Measurements from ENCODE around the gene LETM1. TPM values are rescaled to one million over a fixed set of nuclear protein-coding genes. Genes with fewer than 3 reads are reported as not detected.
A peak's percentile ranks its signal among the peaks of the same experiment; 100 is the strongest.
"Not testable (repeated sequence)": the region's sequence is repeated elsewhere in the genome, so short reads cannot be mapped to it uniquely, and the experiment has no call there.

Gene LETM1
- total RNA-seq, 1 donor from 2014 or later = 16.9 TPM

GRCh38 chr4:1850276-1850675 is 5.7 kb downstream of the LETM1 start:
- H3K9me3 Mint-ChIP-seq = no peaks in the 10 kb centered on the region
- Histone ChIP-seq H3K27ac (no peak overlapping the region), H3K9me3 (ENCODE audit: low read depth) (no peaks in the 10 kb centered on the region), H3F3A (ENCODE audit: low read depth) (no peaks in the 10 kb centered on the region), H3K79me2 (ENCODE audit: low read depth) (peaks cover 42% of the 10 kb centered on the region), H2AFZ (replicated peaks) (no peak overlapping the region), H3K9ac (no peak overlapping the region), H3K4me2 (no peak overlapping the region), H3K27me3 (no peaks in the 10 kb centered on the region), H3K4me1 (no peaks in the 10 kb centered on the region), H3K4me3 (no peak overlapping the region), H4K20me1 (ENCODE audit: low read depth) (peaks cover 43% of the 10 kb centered on the region), H3K36me3 (no peaks in the 10 kb centered on the region)
- no peak overlapping the region for H3K4me3 Mint-ChIP-seq
- DNase-seq (ENCODE audit: low spot score) = no peak
- no peak for TF ChIP-seq EZH2phosphoT487 (IDR thresholded peaks at IDR 0.05)
- TF ChIP-seq CTCF (IDR thresholded peaks at IDR 0.05) = no peak
- TF ChIP-seq EZH2 (IDR thresholded peaks at IDR 0.05) = no peak
- H3K27ac Mint-ChIP-seq = peak overlapping the region; percentile 60
- H3K36me3 Mint-ChIP-seq = peaks cover 14% of the 10 kb centered on the region
- peaks cover 4% of the 10 kb centered on the region for H3K27me3 Mint-ChIP-seq (ENCODE audit: insufficient read depth, low read depth)
- H3K4me1 Mint-ChIP-seq = peaks cover 35% of the 10 kb centered on the region

- Histone ChIP-seq H4K20me1 (ENCODE audit: low read depth) (peaks cover 27% of the 10 kb centered on the region), H3K4me2 (no peak overlapping the region), H2AFZ (replicated peaks) (no peak overlapping the region), H3K27me3 (no peaks in the 10 kb centered on the region), H3K4me3 (no peak overlapping the region), H3K36me3 (no peaks in the 10 kb centered on the region), H3K79me2 (ENCODE audit: low read depth) (peaks cover 5% of the 10 kb centered on the region), H3K4me1 (no peaks in the 10 kb centered on the region), H3K9ac (no peak overlapping the region), H3K27ac (no peak overlapping the region), H3K9me3 (ENCODE audit: low read depth) (no peaks in the 10 kb centered on the region), H3F3A (ENCODE audit: low read depth) (no peaks in the 10 kb centered on the region)
- TF ChIP-seq EZH2 (IDR thresholded peaks at IDR 0.05) (no peak), EZH2phosphoT487 (IDR thresholded peaks at IDR 0.05) (no peak), CTCF (IDR thresholded peaks at IDR 0.05) (no peak)
- Mint-ChIP-seq H3K9me3 (no peaks in the 10 kb centered on the region), H3K36me3 (peaks cover 17% of the 10 kb centered on the region), H3K4me1 (peaks cover 16% of the 10 kb centered on the region), H3K27ac (no peak overlapping the region), H3K27me3 (ENCODE audit: insufficient read depth, low read depth) (no peaks in the 10 kb centered on the region), H3K4me3 (no peak overlapping the region)
- no peak for DNase-seq (ENCODE audit: low spot score)
Measured at GRCh38 chr4:1846580-1846979, 9.4 kb downstream of the LETM1 start.

GRCh38 chr4:1844618-1845017 is 11.3 kb downstream of the LETM1 start:
- H3K27me3 ChIP-seq = not testable (repeated sequence)

GRCh38 chr4:1843852-1844251 is 12.1 kb downstream of the LETM1 start:
- no peaks in the 10 kb centered on the region for H3K79me2 ChIP-seq (ENCODE audit: low read depth)

More at GRCh38 chr4:1844618-1845017, 11.3 kb downstream of the LETM1 start:
- not testable (repeated sequence) for H3K9me3 ChIP-seq (ENCODE audit: low read depth); H3K9ac ChIP-seq; H3K4me2 ChIP-seq; H3K4me1 ChIP-seq; H3K4me3 Mint-ChIP-seq; H3F3A ChIP-seq (ENCODE audit: low read depth); H3K79me2 ChIP-seq (ENCODE audit: low read depth); H3K4me1 Mint-ChIP-seq; H3K27ac ChIP-seq; H3K36me3 ChIP-seq; H3K27me3 Mint-ChIP-seq (ENCODE audit: insufficient read depth, low read depth); H2AFZ ChIP-seq (replicated peaks); DNase-seq (ENCODE audit: low spot score); H3K4me3 ChIP-seq; H3K27ac Mint-ChIP-seq; H3K9me3 Mint-ChIP-seq
- peaks cover 21% of the 10 kb centered on the region for H3K36me3 Mint-ChIP-seq
- peaks cover 12% of the 10 kb centered on the region for H4K20me1 ChIP-seq (ENCODE audit: low read depth)

More at GRCh38 chr4:1843852-1844251, 12.1 kb downstream of the LETM1 start:
- Mint-ChIP-seq H3K27me3 (ENCODE audit: insufficient read depth, low read depth) (no peaks in the 10 kb centered on the region), H3K4me1 (peaks cover 6% of the 10 kb centered on the region), H3K9me3 (no peaks in the 10 kb centered on the region), H3K4me3 (no peak overlapping the region), H3K36me3 (peaks cover 28% of the 10 kb centered on the region), H3K27ac (no peak overlapping the region)
- no peak overlapping the region for H3K9ac ChIP-seq
- no peaks in the 10 kb centered on the region for H3F3A ChIP-seq (ENCODE audit: low read depth)
- TF ChIP-seq EZH2 (IDR thresholded peaks at IDR 0.05) (no peak), CTCF (IDR thresholded peaks at IDR 0.05) (no peak), EZH2phosphoT487 (IDR thresholded peaks at IDR 0.05) (no peak)
- no peaks in the 10 kb centered on the region for H3K9me3 ChIP-seq (ENCODE audit: low read depth)
- H3K36me3 ChIP-seq = no peaks in the 10 kb centered on the region
- H3K4me2 ChIP-seq = no peak overlapping the region
- no peak overlapping the region for H3K27ac ChIP-seq
- no peaks in the 10 kb centered on the region for H3K27me3 ChIP-seq
- no peak overlapping the region for H3K4me3 ChIP-seq
- no peaks in the 10 kb centered on the region for H3K4me1 ChIP-seq
- H4K20me1 ChIP-seq (ENCODE audit: low read depth) = peaks cover 6% of the 10 kb centered on the region
- no peak for DNase-seq (ENCODE audit: low spot score)
- H2AFZ ChIP-seq (replicated peaks) = no peak overlapping the region

All from neural progenitor cell (in vitro differentiated cells).